ENCODE results near the gene MAP3K6. TPM values are rescaled to one million over a fixed set of nuclear protein-coding genes. Genes with fewer than 3 reads are reported as not detected.

The MAP3K6 gene
- total RNA-seq, 1 donor from 2014 or later: 12.1 TPM

GRCh38 chr1:27306071-27306470, 60.7 kb downstream of the MAP3K6 start:
- Histone ChIP-seq H3K4me3 (ENCODE audit: low read depth, low read length) (no peak overlapping the region), H3K36me3 (ENCODE audit: control insufficient read depth, insufficient read depth, low read length) (peaks cover 1% of the 10 kb centered on the region), H3K27me3 (ENCODE audit: control insufficient read depth, insufficient read depth, low read length) (no peaks in the 10 kb centered on the region)
- FAIRE-seq: no peak
- no peak for TF ChIP-seq CTCF (IDR thresholded peaks at IDR 0.05; ENCODE audit: insufficient read depth, low read length, severe bottlenecking)
- DNase-seq (ENCODE audit: low read depth): no peak

Other genes with a start within 250 kb of the MAP3K6 start
- gene SLC9A1, start 211.8 kb downstream of the MAP3K6 start, total RNA-seq: 5.0 and 22.8 TPM in 2 replicates
- 13.4 and 16.5 TPM in 2 replicates for gene WDTC1, start 132.3 kb downstream of the MAP3K6 start, total RNA-seq
- gene TMEM222, start 44.8 kb downstream of the MAP3K6 start, total RNA-seq: 16.5 and 17.1 TPM in 2 replicates
- 31.9 and 86.3 TPM in 2 replicates for gene SYTL1, start 24.9 kb downstream of the MAP3K6 start, total RNA-seq
- 0.26 TPM in 2 replicates for gene FCN3, start 7.9 kb upstream of the MAP3K6 start, total RNA-seq
- 1.1 and 2.9 TPM in 2 replicates for gene CD164L2, start 16.4 kb upstream of the MAP3K6 start, total RNA-seq
- not detected in 2 replicates for gene GPR3, start 25.7 kb upstream of the MAP3K6 start, total RNA-seq
- gene WASF2, start 123.2 kb upstream of the MAP3K6 start, total RNA-seq: 22.1 and 38.3 TPM in 2 replicates
- 5.0 and 14.6 TPM in 2 replicates for gene AHDC1, start 237.2 kb upstream of the MAP3K6 start, total RNA-seq

Data from bronchial epithelial cell (primary cell).